Gastroesophageal sphincter (tissue), 3 donors: Measurements from ENCODE around the gene DNAJC22.

Experiments
- CTCF ChIP-seq, 4 experiments: fragments of 200-600 bp in 2 of 4; fragments of 450-650 bp in 2 of 4; sonication (generic) in 1 of 4; IDR thresholded peaks; one replicate each; pipeline ENCODE4 v1.5.1; 2017 to 2019; ENCODE audit warnings: antibody characterized with exemption in 4 of 4, mild to moderate bottlenecking in 2 of 4, moderate library complexity in 2 of 4
- EP300 ChIP-seq: sonication (generic); formaldehyde crosslinking; IDR thresholded peaks from one replicate; pipeline ENCODE4 v1.6.1; 2017; ENCODE audit warnings: antibody characterized with exemption, mild to moderate bottlenecking

GRCh38 chr12:49322367-49322707 is 24.4 kb upstream of the DNAJC22 start:
- TF ChIP-seq CTCF (IDR thresholded peaks at IDR 0.05) = no peak
- no peak for TF ChIP-seq EP300
